WTC11 (cell line): ENCODE measurements around the gene PTEN. TPM values are rescaled to one million over a fixed set of nuclear protein-coding genes. Genes with fewer than 3 reads are reported as not detected.

ENCODE experiments used
- ATAC-seq: fragments of 200-7000 bp; cut with Tn5 transposase; 2 replicates; pipeline ENCODE4 v1.10.0; 2021; ENCODE audit warnings: mild to moderate bottlenecking, moderate library complexity
- CTCF ChIA-PET: fragments of 300-600 bp; sonication (Branson Sonifier 250); formaldehyde crosslinking; loops from one replicate; lab custom pipeline; 2021; ENCODE audit warnings: antibody characterized with exemption; lab: Charles Lee
- POLR2A ChIA-PET: fragments of 350-600 bp; sonication (Branson Sonifier 250); formaldehyde crosslinking; loops from one replicate; lab custom pipeline; 2021; ENCODE audit warnings: antibody characterized with exemption; lab: Charles Lee
- DNase-seq: peaks from one replicate; pipeline ENCODE4 v3.0.0; 2021; ENCODE audit warnings: low spot score
- H3K27ac Mint-ChIP-seq: 2 replicates; pipeline ENCODE4 v1.8.0; 2021; ENCODE audit warnings: mixed read lengths
- H3K27me3 Mint-ChIP-seq: 2 replicates; pipeline ENCODE4 v1.8.0; 2021; ENCODE audit warnings: low read depth, mild to moderate bottlenecking, moderate library complexity, mixed read lengths
- H3K36me3 Mint-ChIP-seq: 2 replicates; pipeline ENCODE4 v1.8.0; 2021; ENCODE audit warnings: mixed read lengths
- H3K4me1 Mint-ChIP-seq: 2 replicates; pipeline ENCODE4 v1.8.0; 2022; ENCODE audit warnings: mixed read lengths
- H3K4me3 Mint-ChIP-seq: 2 replicates; pipeline ENCODE4 v1.8.0; 2021; ENCODE audit warnings: mild to moderate bottlenecking, moderate library complexity, mixed read lengths
- H3K9me3 Mint-ChIP-seq: 2 replicates; pipeline ENCODE4 v1.8.0; 2021; ENCODE audit warnings: mixed read lengths
- FOXP1 ChIP-seq: sonication (generic); formaldehyde crosslinking; IDR thresholded peaks from 2 replicates; pipeline ENCODE4 v1.8.0; 2022; ENCODE audit warnings: missing genetic modification reagents, mild to moderate bottlenecking, moderate library complexity, borderline replicate concordance
- FOXP4 ChIP-seq: sonication (generic); formaldehyde crosslinking; IDR thresholded peaks from 2 replicates; pipeline ENCODE4 v1.8.0; 2022; ENCODE audit warnings: mild to moderate bottlenecking, missing genetic modification reagents
- JUN ChIP-seq: sonication (generic); formaldehyde crosslinking; IDR thresholded peaks from 2 replicates; pipeline ENCODE4 v1.8.0; 2023; ENCODE audit warnings: mild to moderate bottlenecking, missing genetic modification reagents
- KAT7 ChIP-seq: sonication (generic); formaldehyde crosslinking; IDR thresholded peaks from 2 replicates; pipeline ENCODE4 v1.8.1; 2023; ENCODE audit warnings: missing genetic modification reagents, mild to moderate bottlenecking, borderline replicate concordance
- MYBL2 ChIP-seq: sonication (generic); formaldehyde crosslinking; IDR thresholded peaks from 2 replicates; pipeline ENCODE4 v1.8.1; 2023; ENCODE audit warnings: mild to moderate bottlenecking, moderate library complexity, missing genetic modification reagents
- NR1H2 ChIP-seq: sonication (generic); formaldehyde crosslinking; IDR thresholded peaks from 2 replicates; pipeline ENCODE4 v1.9.0; 2021; ENCODE audit warnings: mild to moderate bottlenecking, moderate library complexity, missing genetic modification reagents
- NR2C2 ChIP-seq: sonication (generic); formaldehyde crosslinking; IDR thresholded peaks from 2 replicates; pipeline ENCODE4 v1.8.0; 2022; ENCODE audit warnings: mild to moderate bottlenecking, missing genetic modification reagents
- NR3C1 ChIP-seq: sonication (generic); formaldehyde crosslinking; conservative IDR thresholded peaks from 2 replicates; pipeline ENCODE4 v1.8.1; 2023; ENCODE audit warnings: low read depth, mild to moderate bottlenecking, missing genetic modification reagents
- SMAD4 ChIP-seq: sonication (generic); formaldehyde crosslinking; IDR thresholded peaks from 2 replicates; pipeline ENCODE4 v1.8.0; 2022; ENCODE audit warnings: mild to moderate bottlenecking, missing genetic modification reagents
- USF2 ChIP-seq: sonication (generic); formaldehyde crosslinking; IDR thresholded peaks from 2 replicates; pipeline ENCODE4 v1.8.1; 2023; ENCODE audit warnings: mild to moderate bottlenecking, missing genetic modification reagents, moderate library complexity
- ZMAT4 ChIP-seq: fragments of 250-450 bp; sonication (Bioruptor Pico); IDR thresholded peaks from 2 replicates; pipeline ENCODE4 v1.9.0; 2021; ENCODE audit warnings: mild to moderate bottlenecking
- ZNF219 ChIP-seq: sonication (generic); formaldehyde crosslinking; IDR thresholded peaks from 2 replicates; pipeline ENCODE4 v1.8.0; 2023; ENCODE audit warnings: missing genetic modification reagents, mild to moderate bottlenecking, borderline replicate concordance
- ZNF317 ChIP-seq: sonication (generic); formaldehyde crosslinking; IDR thresholded peaks from 2 replicates; pipeline ENCODE4 v1.8.1; 2023; ENCODE audit warnings: low read depth, mild to moderate bottlenecking, moderate library complexity, missing genetic modification reagents, borderline replicate concordance
- ZNF423 ChIP-seq: fragments of 250-450 bp; sonication (Bioruptor Pico); IDR thresholded peaks from 2 replicates; pipeline ENCODE4 v2.1.2; 2022; ENCODE audit warnings: mild to moderate bottlenecking, moderate library complexity
- total RNA-seq: library from RNA; stranded (reverse); gene quantifications from 3 replicates; pipeline ENCODE4 v1.2.3, GENCODE V29; 2021
- TF ChIP-seq, protein P1 (sequence below): sonication (generic); formaldehyde crosslinking; IDR thresholded peaks from 2 replicates; pipeline ENCODE4 v1.8.0; 2023; ENCODE audit warnings: mild to moderate bottlenecking, missing genetic modification reagents
- TF ChIP-seq, protein P2 (sequence below): sonication (generic); formaldehyde crosslinking; IDR thresholded peaks from 2 replicates; pipeline ENCODE4 v1.8.0; 2023; ENCODE audit warnings: missing genetic modification reagents
- TF ChIP-seq, protein P3 (sequence below): fragments of 250-450 bp; sonication (Bioruptor Pico); IDR thresholded peaks from 2 replicates; pipeline ENCODE4 v1.9.0; 2021; ENCODE audit warnings: mild to moderate bottlenecking, borderline replicate concordance

The PTEN gene
- total RNA-seq, 1 experiment from 2014 or later, result 54.2 TPM

GRCh38 chr10:87869773-87870551, 6.5 kb downstream of the PTEN start (continued):
- no peak for TF ChIP-seq NR1H2 (CRISPR knock-in tag)
- TF ChIP-seq KAT7 (CRISPR knock-in tag), result no peak

DNA sequence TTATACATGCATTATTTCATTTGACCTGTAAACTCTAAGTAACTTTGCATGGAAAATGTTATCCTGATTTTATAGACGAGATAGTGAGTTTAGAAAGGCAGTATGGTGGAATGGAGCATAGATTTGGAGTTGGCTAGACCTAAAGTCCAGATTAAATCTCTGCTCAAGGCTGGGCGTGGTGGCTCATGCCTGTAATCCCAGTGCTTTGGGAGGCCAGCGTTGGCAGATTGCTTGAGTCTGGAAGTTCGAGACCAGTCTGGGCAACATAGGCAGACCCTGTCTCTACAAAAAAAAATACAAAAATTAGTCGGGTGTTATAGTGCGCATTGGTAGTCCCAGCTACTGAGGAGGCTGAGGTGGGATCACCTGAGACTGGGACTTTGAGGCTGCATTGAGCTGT, 9.4 kb downstream of the PTEN start:
- peaks cover 32% of the 10 kb centered on the region for H3K4me1 Mint-ChIP-seq
- ATAC-seq (no peak), DNase-seq (no peak)
- H3K9me3 Mint-ChIP-seq, result no peaks in the 10 kb centered on the region
- no peak overlapping the region for H3K27ac Mint-ChIP-seq
- H3K4me3 Mint-ChIP-seq, result no peak overlapping the region; the same call in 1 of the 2 replicates
- POLR2A ChIA-PET, result interaction anchor here (1.6 kb wide), 1 partner anchor 10 kb away, joined by 8 read pairs; the partner anchor contains the start of genes KLLN and PTEN
- peaks cover 4% of the 10 kb centered on the region; the same call in 1 of the 2 replicates for H3K36me3 Mint-ChIP-seq
- CTCF ChIA-PET, result no interaction called here
- TF ChIP-seq, protein P1, sequence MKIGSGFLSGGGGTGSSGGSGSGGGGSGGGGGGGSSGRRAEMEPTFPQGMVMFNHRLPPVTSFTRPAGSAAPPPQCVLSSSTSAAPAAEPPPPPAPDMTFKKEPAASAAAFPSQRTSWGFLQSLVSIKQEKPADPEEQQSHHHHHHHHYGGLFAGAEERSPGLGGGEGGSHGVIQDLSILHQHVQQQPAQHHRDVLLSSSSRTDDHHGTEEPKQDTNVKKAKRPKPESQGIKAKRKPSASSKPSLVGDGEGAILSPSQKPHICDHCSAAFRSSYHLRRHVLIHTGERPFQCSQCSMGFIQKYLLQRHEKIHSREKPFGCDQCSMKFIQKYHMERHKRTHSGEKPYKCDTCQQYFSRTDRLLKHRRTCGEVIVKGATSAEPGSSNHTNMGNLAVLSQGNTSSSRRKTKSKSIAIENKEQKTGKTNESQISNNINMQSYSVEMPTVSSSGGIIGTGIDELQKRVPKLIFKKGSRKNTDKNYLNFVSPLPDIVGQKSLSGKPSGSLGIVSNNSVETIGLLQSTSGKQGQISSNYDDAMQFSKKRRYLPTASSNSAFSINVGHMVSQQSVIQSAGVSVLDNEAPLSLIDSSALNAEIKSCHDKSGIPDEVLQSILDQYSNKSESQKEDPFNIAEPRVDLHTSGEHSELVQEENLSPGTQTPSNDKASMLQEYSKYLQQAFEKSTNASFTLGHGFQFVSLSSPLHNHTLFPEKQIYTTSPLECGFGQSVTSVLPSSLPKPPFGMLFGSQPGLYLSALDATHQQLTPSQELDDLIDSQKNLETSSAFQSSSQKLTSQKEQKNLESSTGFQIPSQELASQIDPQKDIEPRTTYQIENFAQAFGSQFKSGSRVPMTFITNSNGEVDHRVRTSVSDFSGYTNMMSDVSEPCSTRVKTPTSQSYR (CRISPR knock-in tag), result no peak
- TF ChIP-seq USF2 (CRISPR knock-in tag) (no peak), FOXP1 (no peak), ZMAT4 (CRISPR knock-in tag) (no peak), NR2C2 (CRISPR knock-in tag) (no peak)
- H3K27me3 Mint-ChIP-seq, result no peaks in the 10 kb centered on the region

GRCh38 chr10:87873656-87874055, 10.2 kb downstream of the PTEN start:
- Mint-ChIP-seq H3K4me3 (no peak overlapping the region), H3K9me3 (no peaks in the 10 kb centered on the region), H3K36me3 (peaks cover 4% of the 10 kb centered on the region; the same call in 1 of the 2 replicates), H3K27me3 (no peaks in the 10 kb centered on the region), H3K27ac (no peak overlapping the region), H3K4me1 (peaks cover 34% of the 10 kb centered on the region)
- no peak for ATAC-seq
- no peak for DNase-seq
- POLR2A ChIA-PET, result no interaction called here
- CTCF ChIA-PET, result interaction anchor here (1.2 kb wide), 1 partner anchor 241 kb away, joined by 3 read pairs; no protein-coding TSS in a partner anchor
- TF ChIP-seq ZNF423 (CRISPR knock-in tag), result no peak
- TF ChIP-seq ZMAT4 (CRISPR knock-in tag), result no peak
- no peak for TF ChIP-seq ZNF317
- no peak for TF ChIP-seq FOXP4 (CRISPR knock-in tag)
- no peak for TF ChIP-seq SMAD4 (CRISPR knock-in tag)
- TF ChIP-seq, protein P2, sequence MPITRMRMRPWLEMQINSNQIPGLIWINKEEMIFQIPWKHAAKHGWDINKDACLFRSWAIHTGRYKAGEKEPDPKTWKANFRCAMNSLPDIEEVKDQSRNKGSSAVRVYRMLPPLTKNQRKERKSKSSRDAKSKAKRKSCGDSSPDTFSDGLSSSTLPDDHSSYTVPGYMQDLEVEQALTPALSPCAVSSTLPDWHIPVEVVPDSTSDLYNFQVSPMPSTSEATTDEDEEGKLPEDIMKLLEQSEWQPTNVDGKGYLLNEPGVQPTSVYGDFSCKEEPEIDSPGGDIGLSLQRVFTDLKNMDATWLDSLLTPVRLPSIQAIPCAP (CRISPR knock-in tag), result no peak
- no peak for TF ChIP-seq ZNF219 (CRISPR knock-in tag)
- TF ChIP-seq, protein P3, sequence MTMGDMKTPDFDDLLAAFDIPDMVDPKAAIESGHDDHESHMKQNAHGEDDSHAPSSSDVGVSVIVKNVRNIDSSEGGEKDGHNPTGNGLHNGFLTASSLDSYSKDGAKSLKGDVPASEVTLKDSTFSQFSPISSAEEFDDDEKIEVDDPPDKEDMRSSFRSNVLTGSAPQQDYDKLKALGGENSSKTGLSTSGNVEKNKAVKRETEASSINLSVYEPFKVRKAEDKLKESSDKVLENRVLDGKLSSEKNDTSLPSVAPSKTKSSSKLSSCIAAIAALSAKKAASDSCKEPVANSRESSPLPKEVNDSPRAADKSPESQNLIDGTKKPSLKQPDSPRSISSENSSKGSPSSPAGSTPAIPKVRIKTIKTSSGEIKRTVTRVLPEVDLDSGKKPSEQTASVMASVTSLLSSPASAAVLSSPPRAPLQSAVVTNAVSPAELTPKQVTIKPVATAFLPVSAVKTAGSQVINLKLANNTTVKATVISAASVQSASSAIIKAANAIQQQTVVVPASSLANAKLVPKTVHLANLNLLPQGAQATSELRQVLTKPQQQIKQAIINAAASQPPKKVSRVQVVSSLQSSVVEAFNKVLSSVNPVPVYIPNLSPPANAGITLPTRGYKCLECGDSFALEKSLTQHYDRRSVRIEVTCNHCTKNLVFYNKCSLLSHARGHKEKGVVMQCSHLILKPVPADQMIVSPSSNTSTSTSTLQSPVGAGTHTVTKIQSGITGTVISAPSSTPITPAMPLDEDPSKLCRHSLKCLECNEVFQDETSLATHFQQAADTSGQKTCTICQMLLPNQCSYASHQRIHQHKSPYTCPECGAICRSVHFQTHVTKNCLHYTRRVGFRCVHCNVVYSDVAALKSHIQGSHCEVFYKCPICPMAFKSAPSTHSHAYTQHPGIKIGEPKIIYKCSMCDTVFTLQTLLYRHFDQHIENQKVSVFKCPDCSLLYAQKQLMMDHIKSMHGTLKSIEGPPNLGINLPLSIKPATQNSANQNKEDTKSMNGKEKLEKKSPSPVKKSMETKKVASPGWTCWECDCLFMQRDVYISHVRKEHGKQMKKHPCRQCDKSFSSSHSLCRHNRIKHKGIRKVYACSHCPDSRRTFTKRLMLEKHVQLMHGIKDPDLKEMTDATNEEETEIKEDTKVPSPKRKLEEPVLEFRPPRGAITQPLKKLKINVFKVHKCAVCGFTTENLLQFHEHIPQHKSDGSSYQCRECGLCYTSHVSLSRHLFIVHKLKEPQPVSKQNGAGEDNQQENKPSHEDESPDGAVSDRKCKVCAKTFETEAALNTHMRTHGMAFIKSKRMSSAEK (CRISPR knock-in tag), result no peak
- no peak for TF ChIP-seq NR3C1
- TF ChIP-seq MYBL2 (CRISPR knock-in tag), result no peak
- no peak for TF ChIP-seq JUN (CRISPR knock-in tag)
